Neural progenitor cell (in vitro differentiated cells): ENCODE results near the gene TULP3. TPM values are rescaled to one million over a fixed set of nuclear protein-coding genes. Genes with fewer than 3 reads are reported as not detected.

ENCODE experiments used
- DNase-seq: peaks from one replicate; pipeline ENCODE4 v3.0.0-alpha.2; 2016; ENCODE audit warnings: low spot score
- H2AFZ ChIP-seq: fragments of 200-600 bp; sonication (generic); replicated peaks from 2 replicates; pipeline ENCODE4 v1.6.1; 2016; ENCODE audit warnings: antibody characterized with exemption
- H3F3A ChIP-seq: fragments of 200-600 bp; sonication (generic); 2 replicates; pipeline ENCODE4 v1.6.1; 2016; ENCODE audit warnings: antibody characterized with exemption, low read depth
- H3K27ac ChIP-seq: fragments of 200-600 bp; sonication (generic); 2 replicates; pipeline ENCODE4 v1.5.1; 2016; ENCODE audit warnings: mild to moderate bottlenecking
- H3K27me3 ChIP-seq: fragments of 200-600 bp; sonication (generic); 2 replicates; pipeline ENCODE4 v1.6.1; 2016; ENCODE audit warnings: mild to moderate bottlenecking, moderate library complexity
- H3K36me3 ChIP-seq: fragments of 200-600 bp; sonication (generic); 2 replicates; pipeline ENCODE4 v1.5.1; 2016
- H3K4me1 ChIP-seq: fragments of 200-600 bp; sonication (generic); 2 replicates; pipeline ENCODE4 v1.6.1; 2016; ENCODE audit warnings: mixed run types
- H3K4me2 ChIP-seq: fragments of 200-600 bp; sonication (generic); 2 replicates; pipeline ENCODE4 v1.6.1; 2016
- H3K4me3 ChIP-seq: fragments of 200-600 bp; sonication (generic); 2 replicates; pipeline ENCODE4 v1.5.1; 2016
- H3K79me2 ChIP-seq: fragments of 200-600 bp; sonication (generic); 2 replicates; pipeline ENCODE4 v1.6.1; 2016; ENCODE audit warnings: low read depth
- H3K9ac ChIP-seq: fragments of 200-600 bp; sonication (generic); 2 replicates; pipeline ENCODE4 v1.6.1; 2016
- H3K9me3 ChIP-seq: fragments of 200-600 bp; sonication (generic); 2 replicates; pipeline ENCODE4 v1.5.1; 2016; ENCODE audit warnings: low read depth
- H4K20me1 ChIP-seq: fragments of 200-600 bp; sonication (generic); 2 replicates; pipeline ENCODE4 v1.6.1; 2016; ENCODE audit warnings: low read depth
- H3K27ac Mint-ChIP-seq: 3 replicates; pipeline ENCODE4 v1.8.0; 2021; ENCODE audit warnings: mixed read lengths
- H3K27me3 Mint-ChIP-seq: 2 replicates; pipeline ENCODE4 v1.8.0; 2022; ENCODE audit warnings: low read depth, mild to moderate bottlenecking, inconsistent platforms, moderate library complexity, mixed read lengths; ENCODE audit not compliant: insufficient read depth
- H3K36me3 Mint-ChIP-seq: 3 replicates; pipeline ENCODE4 v1.8.0; 2021; ENCODE audit warnings: mixed read lengths
- H3K4me1 Mint-ChIP-seq: 3 replicates; pipeline ENCODE4 v1.8.0; 2021; ENCODE audit warnings: mixed read lengths
- H3K4me3 Mint-ChIP-seq: 3 replicates; pipeline ENCODE4 v1.8.0; 2021; ENCODE audit warnings: mild to moderate bottlenecking, moderate library complexity, mixed read lengths
- H3K9me3 Mint-ChIP-seq: 3 replicates; pipeline ENCODE4 v1.8.0; 2020; ENCODE audit warnings: mixed read lengths
- EZH2 ChIP-seq: fragments of 200-600 bp; sonication (generic); IDR thresholded peaks from 2 replicates; pipeline ENCODE4 v1.6.1; 2017; ENCODE audit warnings: antibody characterized with exemption, mild to moderate bottlenecking, moderate library complexity
- EZH2phosphoT487 ChIP-seq: fragments of 200-600 bp; sonication (generic); IDR thresholded peaks from 2 replicates; pipeline ENCODE4 v1.6.1; 2017; ENCODE audit warnings: antibody characterized with exemption
- total RNA-seq: library from RNA; depleted of rRNA; stranded (reverse); fragments of >200 nt; gene quantifications from 2 replicates; pipeline ENCODE4 v1.2.3, GENCODE V29; 2015; ENCODE audit warnings: low replicate concordance
- TF ChIP-seq, protein P1 (sequence below): fragments of 200-600 bp; sonication (generic); IDR thresholded peaks from 2 replicates; pipeline ENCODE4 v1.5.1; 2017; ENCODE audit warnings: antibody characterized with exemption, mild to moderate bottlenecking

The TULP3 gene
- total RNA-seq, 1 donor from 2014 or later = 33.4 TPM

GRCh38 chr12:2904260-2904659 lies 13.6 kb downstream of the TULP3 start:
- H3K27ac Mint-ChIP-seq = no peak overlapping the region
- peaks cover 51% of the 10 kb centered on the region for H4K20me1 ChIP-seq
- H3K9me3 ChIP-seq = no peaks in the 10 kb centered on the region
- H3K27me3 Mint-ChIP-seq = no peaks in the 10 kb centered on the region
- H3K36me3 ChIP-seq = no peaks in the 10 kb centered on the region
- no peak overlapping the region for H3K4me3 ChIP-seq
- peaks cover 4% of the 10 kb centered on the region for H3K36me3 Mint-ChIP-seq
- H3K27ac ChIP-seq = no peak overlapping the region
- no peaks in the 10 kb centered on the region for H3F3A ChIP-seq
- no peak overlapping the region for H3K9ac ChIP-seq
- TF ChIP-seq EZH2phosphoT487 (no peak), EZH2 (no peak)
- TF ChIP-seq, protein P1, sequence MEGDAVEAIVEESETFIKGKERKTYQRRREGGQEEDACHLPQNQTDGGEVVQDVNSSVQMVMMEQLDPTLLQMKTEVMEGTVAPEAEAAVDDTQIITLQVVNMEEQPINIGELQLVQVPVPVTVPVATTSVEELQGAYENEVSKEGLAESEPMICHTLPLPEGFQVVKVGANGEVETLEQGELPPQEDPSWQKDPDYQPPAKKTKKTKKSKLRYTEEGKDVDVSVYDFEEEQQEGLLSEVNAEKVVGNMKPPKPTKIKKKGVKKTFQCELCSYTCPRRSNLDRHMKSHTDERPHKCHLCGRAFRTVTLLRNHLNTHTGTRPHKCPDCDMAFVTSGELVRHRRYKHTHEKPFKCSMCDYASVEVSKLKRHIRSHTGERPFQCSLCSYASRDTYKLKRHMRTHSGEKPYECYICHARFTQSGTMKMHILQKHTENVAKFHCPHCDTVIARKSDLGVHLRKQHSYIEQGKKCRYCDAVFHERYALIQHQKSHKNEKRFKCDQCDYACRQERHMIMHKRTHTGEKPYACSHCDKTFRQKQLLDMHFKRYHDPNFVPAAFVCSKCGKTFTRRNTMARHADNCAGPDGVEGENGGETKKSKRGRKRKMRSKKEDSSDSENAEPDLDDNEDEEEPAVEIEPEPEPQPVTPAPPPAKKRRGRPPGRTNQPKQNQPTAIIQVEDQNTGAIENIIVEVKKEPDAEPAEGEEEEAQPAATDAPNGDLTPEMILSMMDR = no peak
- no peak for DNase-seq
- H3K4me2 ChIP-seq = no peak overlapping the region
- no peak overlapping the region for H3K4me3 Mint-ChIP-seq
- H2AFZ ChIP-seq = no peak overlapping the region
- H3K4me1 Mint-ChIP-seq = peaks cover 11% of the 10 kb centered on the region
- no peaks in the 10 kb centered on the region for H3K27me3 ChIP-seq
- H3K4me1 ChIP-seq = no peaks in the 10 kb centered on the region
- peaks cover 54% of the 10 kb centered on the region for H3K79me2 ChIP-seq
- H3K9me3 Mint-ChIP-seq = no peaks in the 10 kb centered on the region

GRCh38 chr12:2912216-2912575 lies 21.5 kb downstream of the TULP3 start:
- H3K4me2 ChIP-seq = no peak overlapping the region
- no peaks in the 10 kb centered on the region for H3K9me3 Mint-ChIP-seq

GRCh38 chr12:2919249-2919648 lies 28.6 kb downstream of the TULP3 start:
- Histone ChIP-seq H3K27me3 (no peaks in the 10 kb centered on the region), H3K27ac (no peak overlapping the region), H2AFZ (no peak overlapping the region), H3K36me3 (peaks cover 4% of the 10 kb centered on the region), H3K9ac (no peak overlapping the region), H3K4me1 (no peaks in the 10 kb centered on the region), H3K4me3 (no peak overlapping the region), H3K79me2 (no peaks in the 10 kb centered on the region), H3F3A (no peaks in the 10 kb centered on the region), H4K20me1 (no peaks in the 10 kb centered on the region), H3K9me3 (no peaks in the 10 kb centered on the region), H3K4me2 (no peak overlapping the region)
- Mint-ChIP-seq H3K36me3 (peaks cover 36% of the 10 kb centered on the region), H3K27ac (no peak overlapping the region), H3K9me3 (no peaks in the 10 kb centered on the region), H3K27me3 (no peaks in the 10 kb centered on the region), H3K4me3 (no peak overlapping the region), H3K4me1 (no peaks in the 10 kb centered on the region)
- no peak for DNase-seq
- TF ChIP-seq, protein P1 = no peak
- TF ChIP-seq EZH2phosphoT487 = no peak
- TF ChIP-seq EZH2 = no peak

More at GRCh38 chr12:2912216-2912575, 21.5 kb downstream of the TULP3 start:
- Histone ChIP-seq H4K20me1 (peaks cover 10% of the 10 kb centered on the region), H3K4me3 (no peak overlapping the region), H3K27me3 (no peaks in the 10 kb centered on the region), H3K36me3 (no peaks in the 10 kb centered on the region), H3K4me1 (no peaks in the 10 kb centered on the region), H3K27ac (peak overlapping the region; percentile 80), H3K9ac (no peak overlapping the region), H3F3A (peaks cover 7% of the 10 kb centered on the region), H2AFZ (no peak overlapping the region), H3K79me2 (peaks cover 10% of the 10 kb centered on the region), H3K9me3 (no peaks in the 10 kb centered on the region)
- DNase-seq = no peak
- no peak for TF ChIP-seq EZH2phosphoT487
- TF ChIP-seq, protein P1 = no peak
- TF ChIP-seq EZH2 = no peak
- Mint-ChIP-seq H3K36me3 (peaks cover 30% of the 10 kb centered on the region), H3K27me3 (no peaks in the 10 kb centered on the region), H3K27ac (no peak overlapping the region), H3K4me1 (peaks cover 9% of the 10 kb centered on the region), H3K4me3 (no peak overlapping the region)
